Psoas muscle (tissue), 8 donors: ENCODE data around the gene RBM19. TPM values are rescaled to one million over a fixed set of nuclear protein-coding genes. Genes with fewer than 3 reads are reported as not detected.

Experiments
- ATAC-seq, 4 donors: fragments of 200-7000 bp; cut with Tn5 transposase; one replicate each; pipeline ENCODE4 v1.9.1; 2020; ENCODE audit warnings: moderate library complexity in 3 of 4, mild to moderate bottlenecking in 2 of 4
- DNase-seq, 2 donors: peaks; one replicate each; pipeline ENCODE4 v3.0.0-alpha.2; 2020
- H3K27ac ChIP-seq: fragments of 200-600 bp; one replicate; pipeline ENCODE4 v1.8.0; 2022
- H3K27me3 ChIP-seq, 3 donors: fragments of 200-600 bp in 1 of 3; one replicate each; pipeline versions ENCODE4 v1.6.1 to v1.8.0; 2013 to 2022; ENCODE audit warnings: low read length in 2 of 3, mild to moderate bottlenecking in 2 of 3, moderate library complexity in 1 of 3; ENCODE audit not compliant: insufficient read depth in 3 of 3
- H3K36me3 ChIP-seq, 2 donors: fragments of 200-600 bp in 1 of 2; one replicate each; pipeline versions ENCODE4 v1.6.1 to v1.8.0; 2013 to 2022; ENCODE audit warnings: low read depth in 1 of 2, mild to moderate bottlenecking in 1 of 2, moderate library complexity in 1 of 2; ENCODE audit not compliant: insufficient read depth in 1 of 2
- H3K4me1 ChIP-seq: fragments of 200-600 bp; one replicate; pipeline ENCODE4 v1.8.0; 2022
- H3K4me3 ChIP-seq: fragments of 200-600 bp; one replicate; pipeline ENCODE4 v1.8.0; 2022; ENCODE audit warnings: mild to moderate bottlenecking
- H3K9me3 ChIP-seq: fragments of 200-600 bp; one replicate; pipeline ENCODE4 v1.8.0; 2022
- WGBS, 3 donors: extraction: QIAGEN DNeasy Blood & Tissue Kit; methylation state at CpG; one replicate each; pipeline versions ENCODE4 v1.1.6 to v1.1.7; 2013; 5-methylcytosine and 5-hydroxymethylcytosine counted together
- intact Hi-C, 2 donors: fragments of 100-400 bp; cut with DNase I; formaldehyde crosslinking; loops; one replicate each; pipeline versions ENCODE4 v1.11.0 to v1.14.2; 2022
- polyA plus RNA-seq, 3 donors: library from polyadenylated mRNA; stranded (reverse); fragments of 200-250 nt; gene quantifications; one replicate each; pipeline ENCODE4 v1.2.3, GENCODE V29; 2013
- total RNA-seq, 4 donors: library from RNA; stranded (reverse); fragmentation: NEBNext Ultra II Directional in 2 of 4; extraction: Animal tissue kit (Norgen Biotek cat#: 25700) in 2 of 4; gene quantifications; one replicate each; pipeline versions ENCODE4 v1.2.1 to v1.2.4, GENCODE V29; 2021 to 2023
- TF ChIP-seq, protein P1 (sequence below): fragments of 200-600 bp; IDR thresholded peaks from one replicate; pipeline ENCODE4 v1.8.0; 2022; ENCODE audit warnings: antibody characterized with exemption
- donor health status: healthy with polysubstance abuse.
- donor health status: DM: no; HTN: no; CAD: no; lungs with moderate emphysema.
- donor health status: Bipolar disorder and iron deficiency.
- donor health status: healthy.
- donor health status: DM: yes; HTN: yes; CAD: no.
- donor health status: DM: no; HTN: no; CAD: no.
- donor health status: DM: no; HTN: no; CAD: no.
- donor health status: DM: yes; HTN: yes; CAD: no.

The RBM19 gene
- total and polyA plus RNA-seq, 7 donors = 14.2 to 59.4 (median 25.7) TPM

GRCh38 chr12:113870890-113871289 lies 95.2 kb downstream of the RBM19 start:
- H3K4me1 ChIP-seq = no peaks in the 10 kb centered on the region
- no peak for ATAC-seq
- H3K36me3 ChIP-seq = peaks cover 0 to 7% of the 10 kb centered on the region in 2 donors
- no peaks in the 10 kb centered on the region for H3K9me3 ChIP-seq
- no peak overlapping the region for H3K27ac ChIP-seq
- DNase-seq = no peak
- intact Hi-C loops = no loop called here
- 73 to 90% (median 89%) methylated on average over 2 of the region's 2 CpGs for WGBS, 3 donors
- H3K4me3 ChIP-seq = no peak overlapping the region
- no peaks in the 10 kb centered on the region for H3K27me3 ChIP-seq
- TF ChIP-seq, protein P1, sequence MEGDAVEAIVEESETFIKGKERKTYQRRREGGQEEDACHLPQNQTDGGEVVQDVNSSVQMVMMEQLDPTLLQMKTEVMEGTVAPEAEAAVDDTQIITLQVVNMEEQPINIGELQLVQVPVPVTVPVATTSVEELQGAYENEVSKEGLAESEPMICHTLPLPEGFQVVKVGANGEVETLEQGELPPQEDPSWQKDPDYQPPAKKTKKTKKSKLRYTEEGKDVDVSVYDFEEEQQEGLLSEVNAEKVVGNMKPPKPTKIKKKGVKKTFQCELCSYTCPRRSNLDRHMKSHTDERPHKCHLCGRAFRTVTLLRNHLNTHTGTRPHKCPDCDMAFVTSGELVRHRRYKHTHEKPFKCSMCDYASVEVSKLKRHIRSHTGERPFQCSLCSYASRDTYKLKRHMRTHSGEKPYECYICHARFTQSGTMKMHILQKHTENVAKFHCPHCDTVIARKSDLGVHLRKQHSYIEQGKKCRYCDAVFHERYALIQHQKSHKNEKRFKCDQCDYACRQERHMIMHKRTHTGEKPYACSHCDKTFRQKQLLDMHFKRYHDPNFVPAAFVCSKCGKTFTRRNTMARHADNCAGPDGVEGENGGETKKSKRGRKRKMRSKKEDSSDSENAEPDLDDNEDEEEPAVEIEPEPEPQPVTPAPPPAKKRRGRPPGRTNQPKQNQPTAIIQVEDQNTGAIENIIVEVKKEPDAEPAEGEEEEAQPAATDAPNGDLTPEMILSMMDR = no peak

- Histone ChIP-seq H3K27ac (no peak overlapping the region), H3K9me3 (no peaks in the 10 kb centered on the region), H3K4me1 (no peaks in the 10 kb centered on the region), H3K27me3 (no peaks in the 10 kb centered on the region), H3K4me3 (no peak overlapping the region), H3K36me3 (peaks cover 0 to 7% of the 10 kb centered on the region in 2 donors)
- TF ChIP-seq, protein P1 = no peak
- intact Hi-C loops = no loop called here
- WGBS, 3 donors = 70 to 87% (median 82%) methylated on average over 8 of the region's 8 CpGs
- ATAC-seq (no peak), DNase-seq (no peak)
Measured at GRCh38 chr12:113870035-113870434, 96.1 kb downstream of the RBM19 start.

- no peak overlapping the region for H3K27ac ChIP-seq
- no peaks in the 10 kb centered on the region for H3K9me3 ChIP-seq
- no peaks in the 10 kb centered on the region for H3K27me3 ChIP-seq
- H3K4me3 ChIP-seq = no peak overlapping the region
- no peaks in the 10 kb centered on the region for H3K4me1 ChIP-seq
- TF ChIP-seq, protein P1 = no peak
- no peaks in the 10 kb centered on the region for H3K36me3 ChIP-seq
- 94 to 96% (median 95%) methylated on average over 3 of the region's 3 CpGs for WGBS, 3 donors
- intact Hi-C loops = no loop called here
- no peak for ATAC-seq
- no peak for DNase-seq
Measured at GRCh38 chr12:113868365-113868764, 97.8 kb downstream of the RBM19 start.

DNA sequence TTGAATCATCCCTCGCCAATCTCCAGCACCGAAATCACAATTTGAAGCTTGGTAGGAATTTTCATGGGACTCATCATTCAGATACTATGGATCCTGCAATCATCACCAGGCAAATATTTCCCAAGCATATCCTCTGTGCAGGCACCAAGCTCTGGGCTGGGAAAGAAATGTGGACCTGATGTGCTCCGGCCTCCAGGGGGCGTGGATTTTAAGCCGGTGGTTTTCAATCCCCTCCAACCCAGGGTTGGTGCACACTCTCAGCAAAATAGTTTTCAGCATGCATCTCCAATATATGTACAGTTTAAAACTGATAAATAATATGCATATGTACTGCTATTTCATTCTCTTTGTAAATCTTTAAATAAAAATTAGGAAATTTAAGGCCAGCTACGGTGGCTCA lies 98.9 kb downstream of the RBM19 start:
- H3K27me3 ChIP-seq = no peaks in the 10 kb centered on the region
- no peak for DNase-seq
- intact Hi-C loops = no loop called here
- H3K36me3 ChIP-seq = no peaks in the 10 kb centered on the region
- WGBS, 3 donors = 91 to 94% (median 91%) methylated on average over 6 of the region's 6 CpGs
- no peaks in the 10 kb centered on the region for H3K9me3 ChIP-seq
- no peak overlapping the region for H3K4me3 ChIP-seq
- H3K27ac ChIP-seq = no peak overlapping the region
- no peaks in the 10 kb centered on the region for H3K4me1 ChIP-seq
- ATAC-seq = no peak
- TF ChIP-seq, protein P1 = no peak

- DNase-seq = no peak
- Histone ChIP-seq H3K27me3 (no peaks in the 10 kb centered on the region), H3K9me3 (no peaks in the 10 kb centered on the region), H3K4me1 (no peaks in the 10 kb centered on the region), H3K4me3 (no peak overlapping the region), H3K36me3 (no peaks in the 10 kb centered on the region), H3K27ac (no peak overlapping the region)
- intact Hi-C loops = no loop called here
- TF ChIP-seq, protein P1 = no peak
- WGBS, 3 donors = 97 to 100% (median 100%) methylated on average over 1 of the region's 1 CpG
- ATAC-seq = no peak
Measured at GRCh38 chr12:113866496-113866895, 99.6 kb downstream of the RBM19 start.
